ENCODE data around the gene SPATS2L. TPM values are rescaled to one million over a fixed set of nuclear protein-coding genes. Genes with fewer than 3 reads are reported as not detected.

SPATS2L gene
- polyA plus RNA-seq, 1 experiment, result 243 TPM

DNA sequence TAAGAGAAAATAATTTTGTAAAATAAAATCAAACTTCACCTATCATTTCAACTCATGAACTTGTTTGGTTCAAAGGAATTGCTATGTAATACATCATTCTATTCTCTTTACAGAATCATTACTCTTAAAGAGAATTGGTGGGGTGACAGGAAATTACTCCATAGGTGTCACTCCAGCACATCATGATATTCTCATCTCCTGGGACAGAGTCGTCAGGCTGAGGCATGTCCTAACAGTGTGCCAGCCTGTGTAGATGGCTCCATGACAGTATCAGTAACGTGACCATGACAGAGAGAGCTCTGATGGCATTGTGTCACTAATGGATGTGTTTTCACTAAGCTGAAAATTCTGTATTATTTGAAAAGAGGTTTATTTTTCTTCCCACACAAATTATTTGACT is 13.9 kb downstream of the SPATS2L start:
- no peak for DNase-seq (ENCODE audit: low read depth)
- Histone ChIP-seq H3K4me3 (ENCODE audit: low read depth, low read length) (no peak overlapping the region), H3K36me3 (ENCODE audit: control insufficient read depth, insufficient read depth, low read length) (no peaks in the 10 kb centered on the region), H3K27me3 (ENCODE audit: control insufficient read depth, insufficient read depth, low read length) (no peaks in the 10 kb centered on the region)
- ChIA-PET POLR2A (interaction anchor here (0.6 kb wide), 1 partner anchor 148 kb away, joined by 5 read pairs; no protein-coding TSS in a partner anchor), CTCF (interaction anchor here (1.3 to 1.6 kb wide), 2 partner anchors 34 to 60 kb away, joined by 3 read pairs; no protein-coding TSS in a partner anchor)
- TF ChIP-seq, protein P1, sequence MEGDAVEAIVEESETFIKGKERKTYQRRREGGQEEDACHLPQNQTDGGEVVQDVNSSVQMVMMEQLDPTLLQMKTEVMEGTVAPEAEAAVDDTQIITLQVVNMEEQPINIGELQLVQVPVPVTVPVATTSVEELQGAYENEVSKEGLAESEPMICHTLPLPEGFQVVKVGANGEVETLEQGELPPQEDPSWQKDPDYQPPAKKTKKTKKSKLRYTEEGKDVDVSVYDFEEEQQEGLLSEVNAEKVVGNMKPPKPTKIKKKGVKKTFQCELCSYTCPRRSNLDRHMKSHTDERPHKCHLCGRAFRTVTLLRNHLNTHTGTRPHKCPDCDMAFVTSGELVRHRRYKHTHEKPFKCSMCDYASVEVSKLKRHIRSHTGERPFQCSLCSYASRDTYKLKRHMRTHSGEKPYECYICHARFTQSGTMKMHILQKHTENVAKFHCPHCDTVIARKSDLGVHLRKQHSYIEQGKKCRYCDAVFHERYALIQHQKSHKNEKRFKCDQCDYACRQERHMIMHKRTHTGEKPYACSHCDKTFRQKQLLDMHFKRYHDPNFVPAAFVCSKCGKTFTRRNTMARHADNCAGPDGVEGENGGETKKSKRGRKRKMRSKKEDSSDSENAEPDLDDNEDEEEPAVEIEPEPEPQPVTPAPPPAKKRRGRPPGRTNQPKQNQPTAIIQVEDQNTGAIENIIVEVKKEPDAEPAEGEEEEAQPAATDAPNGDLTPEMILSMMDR (IDR thresholded peaks at IDR 0.05; ENCODE audit: insufficient read depth, low read depth, low read length), result no peak

DNA sequence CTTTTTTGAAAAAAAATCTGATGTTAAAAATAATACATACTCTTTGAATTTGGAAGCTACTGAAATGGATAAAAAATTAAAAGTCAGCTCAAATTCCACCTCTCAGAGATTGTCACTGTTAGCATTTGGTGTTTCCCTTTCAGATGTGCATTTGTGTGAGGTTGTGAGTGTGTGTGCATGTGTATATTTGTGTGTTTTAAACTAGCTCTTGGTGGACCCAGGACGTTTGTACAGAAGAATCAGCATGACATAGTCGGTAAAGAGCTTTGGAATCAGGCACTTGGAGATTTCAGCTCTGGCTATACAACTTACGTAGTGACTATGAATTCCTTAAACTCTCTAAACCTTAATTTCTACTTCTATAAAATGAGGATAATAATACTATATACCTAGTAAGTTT is 14.5 kb downstream of the SPATS2L start:
- ChIA-PET POLR2A (no interaction called here), CTCF (interaction anchor here (1.0 to 1.6 kb wide), 3 partner anchors 18 to 59 kb away, joined by 3 to 4 read pairs (median 3); no protein-coding TSS in a partner anchor)
- Histone ChIP-seq H3K27me3 (ENCODE audit: control insufficient read depth, insufficient read depth, low read length) (no peaks in the 10 kb centered on the region), H3K4me3 (ENCODE audit: low read depth, low read length) (no peak overlapping the region), H3K36me3 (ENCODE audit: control insufficient read depth, insufficient read depth, low read length) (no peaks in the 10 kb centered on the region)
- no peak for DNase-seq (ENCODE audit: low read depth)
- TF ChIP-seq, protein P1 (IDR thresholded peaks at IDR 0.05; ENCODE audit: insufficient read depth, low read depth, low read length), result no peak

DNA sequence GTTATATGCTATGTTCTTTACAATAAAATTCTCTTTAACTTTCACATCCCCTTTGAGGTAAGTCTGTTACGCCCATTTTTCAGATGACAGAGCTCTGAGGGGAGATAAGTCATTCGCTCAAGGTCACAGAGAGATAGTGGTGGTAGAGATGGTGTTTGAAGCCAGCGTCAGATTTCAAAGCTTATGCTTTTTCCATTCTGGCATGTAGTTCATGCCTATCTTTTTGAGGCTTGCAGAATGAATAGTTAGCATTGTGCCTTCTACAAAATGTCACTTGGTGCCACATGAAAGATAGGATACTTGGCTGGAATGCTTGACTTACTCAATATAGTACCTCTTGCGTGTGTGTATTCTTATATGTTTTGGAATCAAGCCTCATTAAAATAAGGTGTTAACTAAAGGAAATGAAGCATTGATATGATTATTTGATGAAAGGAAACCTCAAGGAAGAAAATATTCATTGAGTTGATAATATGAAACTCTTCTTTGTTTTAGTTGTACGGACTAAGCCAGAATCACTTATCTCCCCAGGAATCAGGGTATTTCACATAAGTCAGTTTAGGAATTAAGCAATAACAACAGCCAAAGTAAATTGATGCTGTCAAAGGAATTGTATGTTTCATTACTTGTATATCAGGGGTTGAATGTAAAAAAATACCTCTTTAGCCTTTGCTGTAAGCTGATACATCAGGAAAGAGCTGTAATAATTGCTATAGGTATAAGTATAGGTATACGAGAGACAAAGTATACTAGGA is 15.5 kb downstream of the SPATS2L start:
- Histone ChIP-seq H3K36me3 (ENCODE audit: control insufficient read depth, insufficient read depth, low read length) (no peaks in the 10 kb centered on the region), H3K27me3 (ENCODE audit: control insufficient read depth, insufficient read depth, low read length) (no peaks in the 10 kb centered on the region), H3K4me3 (ENCODE audit: low read depth, low read length) (no peak overlapping the region)
- ChIA-PET CTCF (interaction anchor here (0.7 to 1.6 kb wide), 3 partner anchors 17 to 337 kb away, joined by 3 to 4 read pairs (median 3); no protein-coding TSS in a partner anchor), POLR2A (no interaction called here)
- DNase-seq (ENCODE audit: low read depth), result no peak
- TF ChIP-seq, protein P1 (IDR thresholded peaks at IDR 0.05; ENCODE audit: insufficient read depth, low read depth, low read length), result no peak

DNA sequence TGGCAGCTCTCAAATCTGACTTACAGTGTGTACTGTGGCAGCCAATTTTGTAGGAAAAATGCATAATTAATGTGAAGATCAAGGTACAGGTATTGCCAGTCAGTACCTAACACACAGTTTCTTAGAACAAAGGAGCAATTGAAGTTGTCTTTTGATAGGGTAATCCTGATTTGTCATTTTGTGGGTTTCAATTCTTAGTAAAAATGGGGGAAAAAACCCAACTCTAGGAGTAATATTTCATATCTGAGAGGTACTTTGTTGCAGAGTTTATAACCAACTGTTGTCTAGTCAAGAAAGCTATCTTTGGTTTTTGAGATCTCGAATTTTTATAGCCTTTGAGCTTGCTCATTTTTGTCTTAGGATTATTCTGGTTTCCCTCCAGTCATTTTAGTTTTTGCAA is 16.1 kb downstream of the SPATS2L start:
- TF ChIP-seq, protein P1 (IDR thresholded peaks at IDR 0.05; ENCODE audit: insufficient read depth, low read depth, low read length), result no peak
- DNase-seq (ENCODE audit: low read depth), result no peak
- ChIA-PET POLR2A (no interaction called here), CTCF (interaction anchor here (0.7 kb wide), 2 partner anchors 15 to 337 kb away, joined by 3 read pairs; no protein-coding TSS in a partner anchor)
- H3K27me3 ChIP-seq (ENCODE audit: control insufficient read depth, insufficient read depth, low read length), result no peaks in the 10 kb centered on the region
- no peaks in the 10 kb centered on the region for H3K36me3 ChIP-seq (ENCODE audit: control insufficient read depth, insufficient read depth, low read length)
- H3K4me3 ChIP-seq (ENCODE audit: low read depth, low read length), result no peak overlapping the region

DNA sequence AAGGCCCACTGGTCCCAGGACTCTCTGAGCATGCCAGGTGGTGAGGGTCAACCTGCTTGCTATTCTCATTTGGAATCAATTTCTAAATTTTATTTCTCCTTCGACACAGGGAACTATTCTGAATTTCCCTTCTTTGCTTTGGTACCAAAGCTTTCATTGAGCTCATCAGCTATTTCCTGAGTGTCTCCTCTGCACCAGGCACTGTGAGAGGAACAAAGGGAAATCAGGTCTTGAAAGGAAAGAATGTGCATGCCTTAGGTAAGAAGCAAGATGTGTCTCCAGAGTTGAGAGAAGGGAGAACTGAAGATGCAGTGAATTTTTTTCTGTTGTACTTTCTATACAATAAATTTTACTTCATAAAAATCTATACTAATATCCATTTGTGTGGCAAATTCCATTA is 17.9 kb downstream of the SPATS2L start:
- H3K4me3 ChIP-seq (ENCODE audit: low read depth, low read length), result no peak overlapping the region
- no peak for DNase-seq (ENCODE audit: low read depth)
- CTCF ChIA-PET, result no interaction called here
- POLR2A ChIA-PET, result interaction anchor here (0.6 kb wide), 1 partner anchor 13 kb away, joined by 3 read pairs; no protein-coding TSS in a partner anchor
- H3K27me3 ChIP-seq (ENCODE audit: control insufficient read depth, insufficient read depth, low read length), result no peaks in the 10 kb centered on the region
- H3K36me3 ChIP-seq (ENCODE audit: control insufficient read depth, insufficient read depth, low read length), result no peaks in the 10 kb centered on the region
- TF ChIP-seq, protein P1 (IDR thresholded peaks at IDR 0.05; ENCODE audit: insufficient read depth, low read depth, low read length), result no peak
